Caco-2 (cell line): ENCODE data around the gene ZNF630. TPM values are rescaled to one million over a fixed set of nuclear protein-coding genes. Genes with fewer than 3 reads are reported as not detected.
A peak's percentile ranks its signal among the peaks of the same experiment; 100 is the strongest.

Source experiments
- BruUV-seq: library from RNA; stranded (reverse); fragments of 400-500 nt; replicated peaks from 2 replicates; lab custom pipeline; 2021; lab: Mats Ljungman, UMichigan
- CTCF ChIA-PET: fragments of 300-600 bp; sonication (Branson Sonifier 250); formaldehyde crosslinking; loops from one replicate; lab custom pipeline; 2022; ENCODE audit warnings: antibody characterized with exemption; lab: Charles Lee
- POLR2A ChIA-PET: fragments of 300-600 bp; sonication (Branson Sonifier 250); formaldehyde crosslinking; loops from one replicate; lab custom pipeline; 2022; ENCODE audit warnings: antibody characterized with exemption; lab: Charles Lee
- DNase-seq, 2 experiments: peaks; one replicate each; pipeline versions ENCODE4 v3.0.0 to v3.0.0-alpha.2; 2020 to 2022
- H3K27me3 ChIP-seq: replicated peaks from 2 replicates; pipeline ENCODE4 v1.6.0; 2011; ENCODE audit warnings: low read length; ENCODE audit not compliant: control insufficient read depth, insufficient read depth
- H3K36me3 ChIP-seq: 2 replicates; pipeline ENCODE4 v1.5.1; 2011; ENCODE audit warnings: low read length; ENCODE audit not compliant: control insufficient read depth, insufficient read depth
- H3K4me1 ChIP-seq: fragments of 250-450 bp; sonication (Bioruptor Pico); 2 replicates; pipeline ENCODE4 v1.5.1; 2020; ENCODE audit warnings: mild to moderate bottlenecking
- H3K4me3 ChIP-seq: 2 replicates; pipeline ENCODE4 v1.5.1; 2011; ENCODE audit warnings: low read depth, mild to moderate bottlenecking, control low read depth, low read length
- H3K9me3 ChIP-seq: fragments of 250-450 bp; sonication (Bioruptor Pico); 2 replicates; pipeline ENCODE4 v1.5.1; 2020; ENCODE audit warnings: mild to moderate bottlenecking, moderate library complexity
- H3K27ac Mint-ChIP-seq: one replicate; pipeline ENCODE4 v1.8.0; 2022; ENCODE audit warnings: mixed read lengths; ENCODE audit not compliant: unreplicated experiment
- H3K27me3 Mint-ChIP-seq: one replicate; pipeline ENCODE4 v1.8.0; 2022; ENCODE audit warnings: mixed read lengths; ENCODE audit not compliant: insufficient read depth, unreplicated experiment
- H3K36me3 Mint-ChIP-seq: one replicate; pipeline ENCODE4 v1.8.0; 2022; ENCODE audit warnings: mild to moderate bottlenecking, mixed read lengths; ENCODE audit not compliant: insufficient read depth, unreplicated experiment
- H3K4me1 Mint-ChIP-seq: one replicate; pipeline ENCODE4 v1.8.0; 2022; ENCODE audit warnings: low read depth, mixed read lengths; ENCODE audit not compliant: unreplicated experiment
- H3K4me3 Mint-ChIP-seq: one replicate; pipeline ENCODE4 v1.8.0; 2022; ENCODE audit warnings: mild to moderate bottlenecking, moderate library complexity, mixed read lengths; ENCODE audit not compliant: unreplicated experiment
- H3K9me3 Mint-ChIP-seq: one replicate; pipeline ENCODE4 v1.8.0; 2022; ENCODE audit warnings: mixed read lengths; ENCODE audit not compliant: unreplicated experiment
- CTCF ChIP-seq, 2 experiments: fragments of 200-600 bp in 1 of 2; IDR thresholded peaks; 1 replicate in 1 of 2; 2 replicates in 1 of 2; pipeline versions ENCODE4 v1.5.1 to v1.8.0; 2011 to 2022; ENCODE audit warnings: antibody characterized with exemption in 1 of 2, control low read depth in 1 of 2, inconsistent platforms in 1 of 2, low read depth in 1 of 2, low read length in 1 of 2, mild to moderate bottlenecking in 1 of 2, moderate library complexity in 1 of 2; ENCODE audit not compliant: insufficient read depth in 1 of 2, severe bottlenecking in 1 of 2, unreplicated experiment in 1 of 2
- intact Hi-C: fragments of 100-400 bp; cut with micrococcal nuclease; formaldehyde crosslinking; loops from one replicate; pipeline ENCODE4 v1.10.0; 2022; ENCODE audit not compliant: unreplicated experiment
- total RNA-seq: library from RNA; stranded (reverse); gene quantifications from 2 replicates; pipeline ENCODE4 v1.2.3, GENCODE V29; 2022

The ZNF630 gene
- total RNA-seq, 1 experiment from 2014 or later: 2.7 TPM

GRCh38 chrX:48076343-48076742, 4.9 kb upstream of the ZNF630 start:
- Histone ChIP-seq H3K9me3 (no peaks in the 10 kb centered on the region), H3K27me3 (no peaks in the 10 kb centered on the region), H3K4me1 (no peaks in the 10 kb centered on the region), H3K36me3 (no peaks in the 10 kb centered on the region), H3K4me3 (no peak overlapping the region)
- ChIA-PET CTCF (no interaction called here), POLR2A (no interaction called here)
- no peak for DNase-seq
- H3K4me3 Mint-ChIP-seq: no peak overlapping the region
- intact Hi-C loops: no loop called here
- no peak overlapping the region for H3K27ac Mint-ChIP-seq
- H3K36me3 Mint-ChIP-seq: peaks cover 2% of the 10 kb centered on the region
- no peaks in the 10 kb centered on the region for H3K4me1 Mint-ChIP-seq
- BruUV-seq: no TSS peak
- no peaks in the 10 kb centered on the region for H3K27me3 Mint-ChIP-seq
- no peaks in the 10 kb centered on the region for H3K9me3 Mint-ChIP-seq
- no peak for TF ChIP-seq CTCF (IDR thresholded peaks at IDR 0.05; ENCODE audit: insufficient read depth in 1 of 2, low read depth in 1 of 2, low read length in 1 of 2, severe bottlenecking in 1 of 2, unreplicated experiment in 1 of 2)

- no peaks in the 10 kb centered on the region for H3K4me1 ChIP-seq
- H3K27me3 Mint-ChIP-seq: no peaks in the 10 kb centered on the region
- no TSS peak for BruUV-seq
- CTCF ChIA-PET: no interaction called here
- no peak overlapping the region for H3K4me3 ChIP-seq
- peak overlapping the region; percentile 98 for H3K27ac Mint-ChIP-seq
- no peaks in the 10 kb centered on the region for H3K27me3 ChIP-seq
- TF ChIP-seq CTCF (IDR thresholded peaks at IDR 0.05; ENCODE audit: insufficient read depth in 1 of 2, low read depth in 1 of 2, low read length in 1 of 2, severe bottlenecking in 1 of 2, unreplicated experiment in 1 of 2): no peak
- intact Hi-C loops: no loop called here
- peaks cover 17% of the 10 kb centered on the region for H3K36me3 Mint-ChIP-seq
- no peaks in the 10 kb centered on the region for H3K9me3 Mint-ChIP-seq
- no peaks in the 10 kb centered on the region for H3K36me3 ChIP-seq
- POLR2A ChIA-PET: no interaction called here
- H3K4me3 Mint-ChIP-seq: peak overlapping the region; percentile 98
- DNase-seq: no peak
- no peaks in the 10 kb centered on the region for H3K9me3 ChIP-seq
- no peaks in the 10 kb centered on the region for H3K4me1 Mint-ChIP-seq
Measured at GRCh38 chrX:48071986-48072605, 656 bp upstream of the ZNF630 start.

- Histone ChIP-seq H3K4me1 (no peaks in the 10 kb centered on the region), H3K36me3 (no peaks in the 10 kb centered on the region), H3K4me3 (no peak overlapping the region), H3K9me3 (no peaks in the 10 kb centered on the region), H3K27me3 (no peaks in the 10 kb centered on the region)
- no peaks in the 10 kb centered on the region for H3K4me1 Mint-ChIP-seq
- ChIA-PET CTCF (no interaction called here), POLR2A (no interaction called here)
- no peak overlapping the region for H3K27ac Mint-ChIP-seq
- H3K27me3 Mint-ChIP-seq: no peaks in the 10 kb centered on the region
- intact Hi-C loops: no loop called here
- no peak for DNase-seq
- H3K9me3 Mint-ChIP-seq: no peaks in the 10 kb centered on the region
- TF ChIP-seq CTCF (IDR thresholded peaks at IDR 0.05; ENCODE audit: insufficient read depth in 1 of 2, low read depth in 1 of 2, low read length in 1 of 2, severe bottlenecking in 1 of 2, unreplicated experiment in 1 of 2): no peak
- no peak overlapping the region for H3K4me3 Mint-ChIP-seq
- peaks cover 17% of the 10 kb centered on the region for H3K36me3 Mint-ChIP-seq
- no TSS peak for BruUV-seq
Measured at GRCh38 chrX:48068096-48068887, 3.1 kb downstream of the ZNF630 start.
